Posterior cingulate gyrus (tissue), 11 donors: Measurements from ENCODE around the gene FUCA1.
"Not testable (repeated sequence)": the region's sequence is repeated elsewhere in the genome, so short reads cannot be mapped to it uniquely, and the experiment has no call there.

Source experiments
- DNase-seq, 10 donors: peaks; one replicate each; pipeline versions ENCODE4 v3.0.0 to v3.0.0-alpha.2; 2020 to 2021; ENCODE audit warnings: mixed read lengths in 3 of 10
- intact Hi-C: fragments of 100-400 bp; cut with DNase I; formaldehyde crosslinking; loops from one replicate; pipeline ENCODE4 v1.15.1; 2023

The FUCA1 gene

GRCh38 chr1:23806280-23806679 is 61.8 kb downstream of the FUCA1 start:
- intact Hi-C loops, result no loop called here
- peak in 1 of 10 donors; percentile 6 for DNase-seq

DNA sequence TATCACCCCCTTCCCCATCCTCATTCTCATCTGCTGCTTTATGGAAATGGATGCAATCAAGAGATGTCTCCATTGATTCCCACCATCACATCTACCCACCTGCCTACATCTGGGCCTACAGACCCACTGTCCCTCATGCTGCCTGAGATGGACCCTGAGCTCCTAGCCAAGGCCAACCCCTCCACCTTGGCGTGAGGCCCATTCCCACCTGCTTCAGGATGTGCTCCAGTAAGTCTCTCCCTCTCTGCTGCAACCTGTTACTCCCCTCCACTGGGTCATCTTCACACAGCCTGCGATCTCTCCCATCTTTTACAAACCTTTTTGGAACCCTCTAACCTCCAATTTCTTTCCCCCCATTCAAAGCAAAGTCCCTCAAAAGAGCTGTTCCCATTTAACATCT is 63.1 kb downstream of the FUCA1 start:
- DNase-seq, result peak in 1 of 10 donors; percentile 58
- intact Hi-C loops, result no loop called here

DNA sequence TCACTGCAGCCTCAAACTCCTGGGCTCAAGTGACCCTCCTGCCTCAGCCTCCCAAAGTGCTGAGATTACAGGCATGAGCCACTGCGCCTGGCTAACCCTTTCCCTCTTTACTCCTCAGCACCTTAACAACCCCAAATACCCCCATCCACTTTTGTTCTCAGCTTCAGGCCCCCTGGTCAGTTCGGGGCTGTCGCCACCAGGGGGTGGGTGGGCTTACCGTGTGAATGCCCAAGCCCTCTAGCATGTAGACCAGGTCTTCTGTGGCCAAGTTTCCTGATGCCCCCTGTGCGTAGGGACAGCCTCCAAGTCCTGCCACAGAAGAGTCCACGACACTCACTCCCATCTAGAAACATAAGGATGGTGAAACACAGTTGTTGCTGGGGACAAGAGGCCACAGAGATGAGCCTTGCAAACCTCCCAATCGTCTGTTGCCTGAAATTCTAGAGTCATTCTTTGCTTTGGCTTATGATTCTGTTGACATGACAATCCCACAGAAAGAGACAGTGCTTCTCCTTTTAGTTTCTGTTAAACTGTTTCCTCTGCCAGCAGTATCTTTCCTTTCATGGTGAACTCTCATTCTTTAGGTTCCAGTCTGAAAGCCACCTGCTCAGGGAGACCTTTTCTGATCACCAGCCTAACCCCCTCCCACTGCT is 63.8 kb downstream of the FUCA1 start:
- intact Hi-C loops, result loop anchor here (5.0 kb wide), 1 partner anchor 63 kb away; the partner anchor contains the start of gene FUCA1
- DNase-seq, result no peak

DNA sequence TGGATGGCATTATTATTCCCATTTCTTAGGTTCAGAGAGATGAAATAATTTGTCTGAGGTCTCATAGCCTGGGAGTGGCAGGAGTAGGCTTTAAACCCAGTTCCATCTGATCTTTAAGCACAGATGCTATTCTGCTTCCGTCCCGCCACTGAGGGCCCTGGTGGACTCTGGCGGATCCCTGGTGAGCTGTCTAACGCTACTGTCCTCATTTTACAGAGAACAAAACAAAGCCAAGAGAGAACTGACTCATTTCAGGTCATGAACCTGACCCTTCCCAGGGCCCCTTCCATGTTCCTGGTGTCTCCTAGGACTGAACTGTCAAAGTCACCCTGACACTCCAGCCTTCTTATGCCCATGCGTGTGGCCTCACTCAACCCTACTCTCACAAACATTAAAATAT is 64.4 kb downstream of the FUCA1 start:
- no peak for DNase-seq
- intact Hi-C loops, result loop anchor here (5.0 kb wide), 1 partner anchor 64 kb away; the partner anchor contains the start of gene FUCA1

DNA sequence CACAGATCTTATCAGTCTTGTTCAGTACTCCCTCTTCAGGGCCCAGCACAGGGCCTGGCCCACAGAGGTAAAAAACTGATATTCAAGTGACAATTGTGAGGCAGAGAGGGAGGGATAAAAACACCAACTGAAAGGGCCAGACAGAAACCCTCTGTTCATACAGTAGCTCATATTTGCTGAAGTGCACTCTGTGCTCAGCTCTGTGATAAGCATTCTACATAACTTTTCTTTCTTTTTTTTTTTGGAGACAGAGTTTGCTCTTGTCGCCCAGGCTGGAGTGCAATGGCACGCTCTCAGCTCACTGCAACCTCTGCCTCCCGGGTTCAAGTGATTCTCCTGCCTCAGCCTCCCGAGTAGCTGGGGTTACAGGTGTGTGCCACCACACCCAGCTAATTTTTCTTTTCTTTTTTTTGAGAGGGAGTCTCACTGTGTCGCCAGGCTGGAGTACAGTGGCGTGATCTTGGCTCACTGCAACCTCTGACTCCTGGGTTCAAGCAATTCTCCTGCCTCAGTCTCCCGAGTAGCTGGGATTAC is 65.2 kb downstream of the FUCA1 start:
- intact Hi-C loops, result loop anchor here (5.0 kb wide), 1 partner anchor 64 kb away; the partner anchor contains the start of gene FUCA1
- DNase-seq, result not testable (repeated sequence)

DNA sequence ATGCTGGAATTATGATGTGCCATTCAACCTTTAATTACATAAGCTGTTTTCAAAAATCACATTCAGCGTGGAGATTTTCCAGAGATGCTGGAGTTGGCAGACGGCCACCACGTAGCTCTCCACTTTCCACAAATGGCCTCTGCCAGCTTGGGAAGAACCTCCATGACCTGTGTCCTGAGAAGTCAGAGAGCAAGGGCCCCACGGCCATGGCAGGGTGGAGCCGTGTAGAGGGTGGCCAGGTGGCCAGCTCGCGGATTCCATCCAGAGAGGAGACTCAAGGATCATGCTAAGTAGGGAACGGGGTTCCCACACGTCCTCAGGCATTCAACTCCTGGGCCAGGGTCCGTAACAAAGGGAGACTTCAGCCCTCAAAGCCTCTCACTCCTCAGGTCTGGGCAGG is 66.2 kb downstream of the FUCA1 start:
- no peak for DNase-seq
- intact Hi-C loops, result loop anchor here (2.0 to 5.0 kb wide), 2 partner anchors 23 to 65 kb away; partner anchors contain the start of genes FUCA1 and PITHD1

DNA sequence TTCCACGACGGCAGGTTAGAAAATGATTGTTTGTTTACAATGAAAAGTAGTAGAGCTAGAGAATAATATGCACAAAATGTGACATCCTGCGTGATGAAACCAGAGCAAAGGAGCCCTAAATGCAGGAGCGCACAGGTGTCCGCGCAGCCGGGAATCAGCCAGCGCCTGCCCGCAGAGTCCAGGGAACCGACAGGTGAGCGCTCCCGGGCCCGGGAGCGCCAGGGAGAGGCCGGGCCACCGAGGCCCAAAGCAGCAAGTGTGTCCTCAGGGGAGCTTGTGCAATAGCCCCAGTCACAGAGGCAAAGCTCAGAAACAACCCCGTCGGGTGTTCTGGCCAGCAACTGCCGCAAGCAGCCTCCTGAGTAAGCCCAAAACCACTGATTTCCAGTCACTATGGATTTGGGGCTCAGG is 66.7 kb downstream of the FUCA1 start:
- no peak for DNase-seq

DNA sequence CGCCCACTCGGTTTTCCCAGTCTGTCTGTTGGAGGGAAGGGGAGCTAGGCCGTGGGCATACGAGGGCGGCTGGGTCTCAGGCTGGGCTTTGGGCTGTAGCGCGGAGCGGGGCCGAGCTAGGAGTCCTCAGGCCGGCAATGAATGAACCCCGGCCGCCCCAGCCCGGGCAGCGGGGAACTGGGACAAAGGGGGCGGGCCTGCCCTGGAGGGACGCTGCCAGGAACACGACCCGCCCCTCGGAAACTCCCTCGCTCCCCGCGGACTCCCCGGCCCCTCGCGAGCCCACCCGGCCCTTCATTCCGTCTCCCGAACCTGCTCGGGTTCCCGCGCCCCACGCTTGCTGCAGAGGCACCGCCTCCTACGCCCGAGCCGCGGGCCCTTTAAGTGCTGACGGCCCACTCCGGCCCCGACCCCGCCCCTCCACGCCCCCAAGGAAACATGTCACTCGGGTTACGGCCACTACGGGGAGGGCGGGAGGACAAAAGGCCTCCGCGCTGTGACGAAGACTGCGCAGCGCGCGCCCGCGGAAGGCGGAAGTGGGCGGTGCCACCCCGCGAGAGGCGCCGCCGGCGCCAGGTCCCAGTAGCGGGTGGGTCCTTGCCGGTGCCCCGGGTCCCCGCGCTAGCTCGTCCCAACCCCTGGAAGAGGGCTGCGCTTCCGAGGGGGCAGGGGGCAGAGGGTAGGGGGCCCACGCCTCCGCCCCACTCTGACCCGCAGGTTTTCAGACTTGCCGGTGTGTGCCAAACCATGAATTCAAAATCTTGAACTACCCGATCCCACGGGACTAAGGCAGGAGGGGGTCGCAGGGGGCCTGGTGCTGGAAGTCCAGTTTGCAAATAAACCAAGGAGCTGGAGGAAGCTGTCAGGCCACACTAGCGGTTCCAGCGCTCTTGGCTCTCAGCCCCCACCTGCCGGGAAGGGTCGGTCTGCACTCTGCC is 67.4 kb downstream of the FUCA1 start, which contains the start of gene GALE:
Gene GALE, minus strand, starts transcription at position 355 of the 938 bp plus-strand sequence. CDS start 1,747 bp downstream, outside the sequence.
- DNase-seq, result peak; percentile 93 to 99 (median 95)
- intact Hi-C loops, result loop anchor here (1.0 to 5.0 kb wide), 3 partner anchors 9 to 67 kb away; partner anchors contain the start of genes FUCA1, LYPLA2 and PITHD1

More for the DNA sequence above, 66.7 kb downstream of the FUCA1 start:
- intact Hi-C loops, result loop anchor here (2.0 to 5.0 kb wide), 2 partner anchors 23 to 66 kb away; partner anchors contain the start of genes FUCA1 and PITHD1

GRCh38 chr1:23799570-23800399 is 68.3 kb downstream of the FUCA1 start:
- intact Hi-C loops, result loop anchor here (1.0 to 5.0 kb wide), 3 partner anchors 8 to 68 kb away; partner anchors contain the start of genes FUCA1, LYPLA2 and PITHD1
- DNase-seq, result peak in 2 of 10 donors; percentile 11 to 87

DNA sequence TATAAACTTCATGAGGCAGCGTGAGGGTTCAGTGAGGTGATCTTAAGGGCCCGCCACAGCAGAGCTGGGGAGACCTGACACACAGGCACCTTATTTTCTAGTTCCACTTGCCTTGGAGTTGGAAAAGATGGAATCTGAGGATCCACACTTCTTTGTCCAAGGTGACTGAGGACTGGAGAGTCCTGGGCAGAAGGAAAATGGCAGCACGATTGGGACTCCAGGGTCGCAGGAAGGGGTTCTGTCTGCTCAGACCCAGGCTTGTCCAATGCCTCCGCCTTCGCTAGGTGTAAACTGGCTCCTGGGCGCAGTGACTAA is 68.9 kb downstream of the FUCA1 start:
- intact Hi-C loops, result no loop called here
- DNase-seq, result no peak

DNA sequence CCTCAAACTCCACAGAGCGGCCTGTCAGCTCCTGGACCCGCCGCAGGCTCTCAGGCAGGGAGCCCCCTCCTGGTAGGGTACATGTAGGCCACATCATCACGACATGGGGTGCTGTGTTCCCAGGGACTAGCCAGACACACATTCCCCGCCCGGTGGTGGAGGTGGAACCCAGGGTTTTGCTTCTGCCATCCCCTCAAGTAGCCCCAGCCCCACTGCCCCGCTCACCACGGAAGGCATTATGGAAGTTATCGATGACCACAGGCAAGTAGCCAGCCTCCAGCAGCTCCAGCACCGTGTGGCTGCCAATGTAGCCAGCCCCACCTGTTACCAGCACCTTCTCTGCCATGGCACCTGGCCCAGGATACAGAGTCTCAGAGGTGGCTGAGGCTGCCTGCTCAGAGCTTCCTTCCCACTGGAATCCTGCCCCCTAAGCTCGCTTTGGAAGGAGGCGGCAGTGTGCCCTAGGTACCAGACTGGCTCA is 69.4 kb downstream of the FUCA1 start:
- intact Hi-C loops, result no loop called here

DNA sequence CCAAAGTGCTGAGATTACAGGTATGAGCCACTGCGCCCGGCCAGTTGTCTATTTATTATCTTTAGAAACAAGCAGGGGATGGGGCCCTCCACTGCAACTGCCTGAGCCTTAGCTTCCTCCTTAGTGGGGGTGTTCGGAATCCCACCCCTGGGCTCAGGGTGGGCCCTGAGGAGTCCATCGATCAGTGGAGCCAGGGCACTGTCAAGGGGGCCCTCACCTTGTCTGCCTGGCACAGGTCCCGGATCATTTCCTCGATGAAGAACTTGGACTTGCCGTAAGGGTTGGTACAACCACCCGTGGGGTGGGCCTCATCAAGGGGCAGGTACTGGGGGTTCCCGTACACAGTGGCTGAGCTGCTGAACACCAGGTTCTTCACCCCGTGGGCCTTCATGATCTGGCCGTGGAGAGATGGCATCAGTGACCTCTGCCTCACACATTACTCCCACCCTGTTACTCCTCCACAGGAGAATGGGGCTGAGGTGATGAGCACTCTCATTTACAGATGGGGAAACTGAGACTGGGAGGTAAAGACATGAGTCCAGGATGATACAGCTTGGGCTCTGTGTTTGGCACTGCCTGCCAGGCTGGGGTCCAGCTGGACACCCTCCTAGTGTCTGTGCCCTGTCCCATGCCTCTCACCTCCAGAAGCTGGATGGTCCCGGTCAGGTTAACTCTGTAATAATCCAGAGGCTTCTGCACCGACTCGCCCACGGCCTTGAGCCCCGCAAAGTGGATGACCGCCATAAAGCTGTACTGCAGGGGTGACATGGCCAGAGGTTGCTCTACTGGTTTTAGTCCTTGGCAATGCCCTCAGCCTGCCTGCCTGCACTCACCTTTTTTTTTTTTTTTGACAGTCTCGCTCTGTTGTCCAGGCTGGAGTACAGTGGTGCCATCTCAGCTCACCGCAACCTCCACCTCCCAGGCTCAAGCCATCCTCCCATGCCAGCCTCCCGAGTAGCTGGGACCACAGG is 70.3 kb downstream of the FUCA1 start:
- intact Hi-C loops, result no loop called here

More for the DNA sequence above, 69.4 kb downstream of the FUCA1 start:
- peak in 1 of 10 donors; percentile 76 for DNase-seq

DNA sequence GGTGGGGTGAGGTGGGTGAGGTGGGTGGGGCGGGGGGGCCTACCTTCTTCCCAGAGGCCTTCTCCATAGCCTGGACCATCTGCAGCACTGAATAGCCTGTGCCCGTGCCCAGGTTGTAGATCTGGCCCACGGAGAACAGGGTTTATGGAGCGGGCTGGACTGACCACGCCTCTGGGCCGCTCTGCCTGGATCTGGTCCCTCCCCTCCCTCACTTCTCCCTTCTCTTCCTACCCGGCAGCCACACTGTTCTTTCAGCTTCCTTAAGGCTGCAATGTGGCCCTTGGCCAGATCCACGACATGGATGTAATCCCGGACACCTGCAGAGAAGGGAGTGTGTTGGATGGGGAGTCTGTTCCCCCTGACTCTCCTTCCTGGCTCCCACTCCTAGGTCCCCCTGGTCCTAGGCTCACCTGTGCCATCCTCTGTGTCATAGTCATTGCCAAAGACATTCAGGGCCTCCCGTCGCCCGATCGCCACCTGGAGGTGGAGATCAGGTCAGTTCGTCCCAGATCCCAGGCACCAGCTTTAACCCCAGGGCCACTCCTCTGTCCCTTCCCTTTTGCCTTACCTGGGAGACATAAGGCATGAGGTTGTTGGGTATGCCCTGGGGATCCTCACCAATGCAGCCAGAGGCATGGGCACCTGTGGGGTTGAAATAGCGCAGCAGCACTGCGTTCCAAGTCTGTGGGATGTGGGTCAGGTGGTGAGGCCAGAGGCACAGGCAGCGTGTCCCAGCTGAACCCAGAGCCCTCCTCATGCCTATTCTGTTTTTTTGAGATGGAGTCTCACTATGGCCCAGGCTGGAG is 71.4 kb downstream of the FUCA1 start:
- peak in 1 of 10 donors; percentile 54 for DNase-seq
- intact Hi-C loops, result no loop called here

More for the DNA sequence above, 70.3 kb downstream of the FUCA1 start:
- DNase-seq, result peak in 1 of 10 donors; percentile 76

DNA sequence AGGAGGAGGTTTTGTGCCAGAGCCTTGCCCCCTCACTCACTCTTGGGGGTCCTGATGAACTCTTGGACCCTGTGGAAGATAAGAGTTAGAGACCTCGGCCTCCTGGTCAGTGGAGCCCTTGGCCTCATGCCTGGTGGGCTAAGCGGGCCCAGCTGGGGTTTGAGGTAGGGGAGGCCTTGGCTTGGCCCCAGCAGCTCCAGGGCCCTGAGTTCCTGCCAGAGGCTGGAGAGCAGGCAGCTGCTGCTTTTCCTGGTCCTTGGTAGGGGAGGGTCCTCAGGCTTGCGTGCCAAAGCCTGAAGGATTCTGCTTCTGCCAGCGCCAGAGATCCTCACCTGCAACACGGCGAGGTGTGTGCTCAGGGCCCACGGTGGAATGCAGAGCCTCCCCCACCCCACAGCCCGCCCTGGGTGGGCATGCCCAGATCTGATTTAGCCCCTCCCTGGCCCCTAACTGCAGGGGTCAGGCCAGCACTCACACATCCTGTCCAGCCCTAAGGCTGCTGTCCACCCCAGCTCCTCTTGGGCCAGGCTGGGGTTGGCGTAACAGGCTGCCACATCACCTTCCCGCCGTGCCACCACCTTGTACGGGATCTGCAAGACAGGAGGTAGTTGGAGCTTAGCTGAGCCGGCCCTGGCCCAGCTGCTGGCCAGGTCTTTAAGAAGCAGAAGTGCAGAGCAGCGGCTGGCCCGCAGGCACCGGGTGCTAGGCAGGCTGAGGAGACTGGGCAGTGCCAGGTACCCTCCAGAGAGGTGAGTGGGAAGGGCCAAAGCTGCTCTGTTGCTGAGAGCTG is 72.2 kb downstream of the FUCA1 start:
- peak in 1 of 10 donors; percentile 76 for DNase-seq
- intact Hi-C loops, result no loop called here
